ENCODE results near the gene CENPH. TPM values are rescaled to one million over a fixed set of nuclear protein-coding genes. Genes with fewer than 3 reads are reported as not detected.
A peak's percentile ranks its signal among the peaks of the same experiment; 100 is the strongest.
"Not testable (repeated sequence)": the region's sequence is repeated elsewhere in the genome, so short reads cannot be mapped to it uniquely, and the experiment has no call there.

The CENPH gene
- total RNA-seq, 2 donors from 2014 or later, result 47.3 to 49.6 TPM

DNA sequence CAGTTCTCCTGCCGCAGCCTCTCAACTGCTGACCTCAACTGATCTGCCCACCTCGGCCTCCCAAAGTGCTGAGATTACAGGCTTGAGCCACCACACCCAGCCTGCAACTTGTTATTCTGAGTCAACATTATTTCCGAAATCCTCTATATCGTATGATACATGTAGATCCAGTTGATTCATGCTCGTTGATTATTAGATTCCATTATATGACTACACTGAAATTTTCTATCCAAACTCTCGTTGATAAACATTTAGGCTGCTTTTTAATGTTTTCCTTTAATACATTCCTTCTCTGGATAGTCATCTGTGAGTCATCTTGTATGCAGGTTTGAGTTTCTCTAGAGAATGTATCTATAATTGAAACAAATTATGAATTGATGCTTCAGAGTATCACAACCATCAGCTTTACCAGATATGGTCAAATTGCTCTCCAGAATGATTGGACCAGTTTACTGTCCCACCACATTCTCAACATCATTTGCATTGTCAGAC lies 49.4 kb downstream of the CENPH start:
- Mint-ChIP-seq H3K27me3 (ENCODE audit: low read depth) (no peaks in the 10 kb centered on the region), H3K4me1 (ENCODE audit: low read depth) (peaks cover 64% of the 10 kb centered on the region), H3K36me3 (ENCODE audit: insufficient read depth in 2 of 2) (peaks cover 9 to 33% of the 10 kb centered on the region in 2 donors), H3K4me3 (peak overlapping the region in 1 of 2 donors; percentile 26), H3K27ac (no peak overlapping the region), H3K9me3 (no peaks in the 10 kb centered on the region)
- ATAC-seq (replicated peaks in 1 of 2), result no peak
- DNase-seq, result no peak

DNA sequence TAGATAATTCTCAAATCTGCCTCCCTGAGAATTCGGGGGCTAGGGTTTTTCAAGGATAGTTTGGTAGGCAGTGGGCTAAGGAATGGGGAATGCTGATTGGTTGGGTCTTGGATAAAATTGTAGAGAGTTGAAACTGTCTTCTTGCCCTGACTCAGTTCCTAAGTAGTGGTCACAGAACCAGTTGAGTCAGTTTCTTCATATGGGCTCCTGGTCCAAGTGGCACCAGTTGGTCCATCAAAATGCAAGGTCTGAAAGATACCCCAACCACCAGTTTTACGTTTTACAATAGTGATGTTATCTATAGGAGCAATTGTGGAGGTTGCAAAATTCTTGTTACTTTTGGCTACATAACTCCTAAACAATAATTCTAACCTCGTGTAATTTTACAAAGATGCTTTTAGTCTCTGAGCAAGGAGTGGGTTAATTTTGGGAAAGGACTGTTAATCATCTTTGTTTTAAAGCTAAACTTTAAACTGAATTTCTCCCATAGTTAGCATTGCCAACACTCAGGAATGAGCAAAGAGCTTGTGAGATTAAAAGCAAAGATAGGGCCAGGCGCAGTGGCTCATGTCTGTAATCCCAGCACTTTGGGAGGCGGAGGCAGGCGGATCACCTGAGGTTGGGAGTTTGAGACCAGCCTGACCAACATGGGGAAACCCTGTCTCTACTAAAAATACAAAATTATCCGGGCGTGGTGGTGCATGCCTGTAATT lies 53.0 kb downstream of the CENPH start:
- Mint-ChIP-seq H3K27me3 (ENCODE audit: low read depth) (no peaks in the 10 kb centered on the region), H3K9me3 (peaks cover 0 to 1% of the 10 kb centered on the region in 2 donors), H3K36me3 (ENCODE audit: insufficient read depth in 2 of 2) (peaks cover 9 to 43% of the 10 kb centered on the region in 2 donors), H3K4me3 (no peak overlapping the region), H3K4me1 (ENCODE audit: low read depth) (peaks cover 60% of the 10 kb centered on the region), H3K27ac (no peak overlapping the region)
- no peak for ATAC-seq (replicated peaks in 1 of 2)
- DNase-seq, result no peak

DNA sequence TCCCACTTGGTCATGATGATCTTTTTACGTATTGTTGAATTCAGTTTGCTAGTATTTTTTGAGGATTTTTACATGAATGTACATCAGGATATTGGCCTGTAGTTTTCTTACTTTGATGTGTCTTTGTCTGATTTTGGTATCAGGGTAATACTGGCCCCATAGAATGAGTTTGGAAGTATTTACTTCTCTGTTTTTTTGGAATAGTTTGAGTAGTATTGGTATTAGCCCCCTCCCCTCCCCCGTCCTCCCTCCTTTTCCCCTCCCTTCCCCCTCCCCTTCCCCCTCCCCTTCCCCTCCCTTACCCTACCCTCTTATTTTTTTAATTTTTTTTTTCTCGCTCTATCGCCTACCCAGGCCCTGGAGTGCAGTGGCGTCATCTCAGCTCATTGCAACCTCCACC lies 55.6 kb downstream of the CENPH start:
- ATAC-seq (replicated peaks in 1 of 2) (no peak), DNase-seq (no peak)
- Mint-ChIP-seq H3K4me1 (ENCODE audit: low read depth) (peaks cover 38% of the 10 kb centered on the region), H3K9me3 (peaks cover 2 to 3% of the 10 kb centered on the region in 2 donors), H3K4me3 (no peak overlapping the region), H3K36me3 (ENCODE audit: insufficient read depth in 2 of 2) (peaks cover 9 to 42% of the 10 kb centered on the region in 2 donors), H3K27ac (no peak overlapping the region), H3K27me3 (ENCODE audit: low read depth) (no peaks in the 10 kb centered on the region)

DNA sequence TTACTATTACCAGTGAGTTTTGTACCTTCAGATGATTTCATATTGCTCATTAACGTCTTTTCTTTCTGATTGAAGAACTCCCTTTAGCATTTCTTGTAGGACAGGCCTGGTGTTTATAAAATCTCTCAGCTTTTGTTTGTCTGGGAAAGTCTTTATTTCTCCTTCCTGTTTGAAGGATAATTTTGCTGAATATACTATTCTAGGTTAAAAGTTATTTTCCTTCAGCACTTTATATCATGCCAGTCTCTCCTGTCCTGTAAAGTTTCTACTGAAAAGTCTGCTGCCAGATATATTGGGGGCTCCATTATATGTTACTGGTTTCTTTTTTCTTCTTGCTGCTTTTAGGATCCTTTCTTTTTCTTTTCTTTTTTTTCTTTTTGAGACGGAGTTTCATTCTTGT lies 58.6 kb downstream of the CENPH start:
- peaks cover 32% of the 10 kb centered on the region for H3K4me1 Mint-ChIP-seq (ENCODE audit: low read depth)
- H3K9me3 Mint-ChIP-seq, result peaks cover 2 to 3% of the 10 kb centered on the region in 2 donors
- H3K36me3 Mint-ChIP-seq (ENCODE audit: insufficient read depth in 2 of 2), result peaks cover 2 to 30% of the 10 kb centered on the region in 2 donors
- H3K27me3 Mint-ChIP-seq (ENCODE audit: low read depth), result no peaks in the 10 kb centered on the region
- DNase-seq (no peak), ATAC-seq (replicated peaks in 1 of 2) (no peak)
- H3K4me3 Mint-ChIP-seq, result no peak overlapping the region
- H3K27ac Mint-ChIP-seq, result no peak overlapping the region

DNA sequence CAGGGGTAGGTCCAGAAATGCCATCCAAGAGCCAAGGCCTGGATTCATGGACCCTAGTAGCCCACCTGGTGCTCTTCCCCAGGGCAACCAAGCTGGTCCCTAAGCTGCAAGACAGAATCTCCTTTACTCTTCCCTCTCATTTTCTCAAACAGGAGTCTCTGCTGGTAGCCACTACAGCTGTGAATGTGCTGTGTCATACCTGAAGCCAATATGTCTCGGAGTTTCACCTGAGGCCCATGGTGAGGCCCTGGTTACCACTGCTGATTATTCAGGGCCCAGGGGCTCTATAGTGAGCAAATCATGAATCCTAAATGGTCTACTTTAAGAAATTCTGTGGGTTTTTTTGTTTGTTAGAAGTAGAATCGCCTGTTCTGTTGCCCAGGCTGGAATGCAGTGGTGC lies 61.2 kb downstream of the CENPH start:
- H3K4me3 Mint-ChIP-seq, result no peak overlapping the region
- peaks cover 14% of the 10 kb centered on the region for H3K4me1 Mint-ChIP-seq (ENCODE audit: low read depth)
- H3K27ac Mint-ChIP-seq, result no peak overlapping the region
- peaks cover 2 to 3% of the 10 kb centered on the region in 2 donors for H3K9me3 Mint-ChIP-seq
- ATAC-seq (replicated peaks in 1 of 2), result no peak
- peaks cover 2 to 23% of the 10 kb centered on the region in 2 donors for H3K36me3 Mint-ChIP-seq (ENCODE audit: insufficient read depth in 2 of 2)
- no peaks in the 10 kb centered on the region for H3K27me3 Mint-ChIP-seq (ENCODE audit: low read depth)
- DNase-seq, result no peak

DNA sequence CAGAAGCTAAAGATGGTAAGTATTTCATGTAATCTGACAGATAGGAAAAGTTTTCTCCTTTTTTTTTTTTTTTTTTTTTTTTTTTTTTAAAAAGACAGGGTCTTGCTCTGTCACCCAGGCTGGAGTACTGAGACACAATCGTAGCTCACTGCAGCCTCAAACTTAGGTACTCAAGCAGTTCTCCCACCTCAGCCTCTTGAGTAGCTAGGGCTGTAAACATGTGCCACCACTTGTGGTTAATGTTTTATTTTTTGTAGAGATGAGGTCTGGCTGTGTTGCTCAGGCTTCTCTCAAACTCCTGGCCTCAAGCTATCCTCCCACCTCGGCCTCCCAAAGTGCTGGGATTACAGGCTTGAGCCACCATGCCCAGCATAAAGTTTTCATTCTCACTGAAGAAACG lies 63.1 kb downstream of the CENPH start:
- Mint-ChIP-seq H3K36me3 (ENCODE audit: insufficient read depth in 2 of 2) (peaks cover under 1 to 12% of the 10 kb centered on the region in 2 donors), H3K27ac (no peak overlapping the region), H3K27me3 (ENCODE audit: low read depth) (no peaks in the 10 kb centered on the region), H3K4me1 (ENCODE audit: low read depth) (peaks cover 4% of the 10 kb centered on the region), H3K9me3 (peaks cover 1% of the 10 kb centered on the region in 2 donors), H3K4me3 (no peak overlapping the region)
- DNase-seq (no peak), ATAC-seq (replicated peaks in 1 of 2) (no peak)

DNA sequence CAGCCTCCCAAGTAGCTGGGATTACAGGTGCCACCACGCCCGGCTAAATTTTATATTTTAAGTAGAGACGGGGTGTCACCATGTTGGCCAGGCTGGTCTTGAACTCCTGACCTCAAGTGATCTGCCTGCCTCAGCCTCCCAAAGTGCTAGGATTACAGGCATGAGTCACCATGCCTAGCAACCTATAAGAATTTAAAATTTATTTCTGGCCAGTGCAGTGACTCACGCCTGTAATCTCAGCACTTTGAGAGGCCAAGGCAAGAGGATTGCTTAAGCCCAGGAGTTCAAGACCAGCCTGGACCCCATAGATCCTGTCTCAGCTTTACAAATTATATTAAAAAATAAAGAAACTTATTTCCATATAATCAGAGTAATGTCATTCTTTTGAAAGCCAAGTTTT lies 66.6 kb downstream of the CENPH start:
- not testable (repeated sequence) for H3K4me3 Mint-ChIP-seq; DNase-seq; H3K4me1 Mint-ChIP-seq (ENCODE audit: low read depth); H3K9me3 Mint-ChIP-seq; H3K27me3 Mint-ChIP-seq (ENCODE audit: low read depth); H3K27ac Mint-ChIP-seq; H3K36me3 Mint-ChIP-seq (ENCODE audit: insufficient read depth in 2 of 2); ATAC-seq (replicated peaks in 1 of 2)

DNA sequence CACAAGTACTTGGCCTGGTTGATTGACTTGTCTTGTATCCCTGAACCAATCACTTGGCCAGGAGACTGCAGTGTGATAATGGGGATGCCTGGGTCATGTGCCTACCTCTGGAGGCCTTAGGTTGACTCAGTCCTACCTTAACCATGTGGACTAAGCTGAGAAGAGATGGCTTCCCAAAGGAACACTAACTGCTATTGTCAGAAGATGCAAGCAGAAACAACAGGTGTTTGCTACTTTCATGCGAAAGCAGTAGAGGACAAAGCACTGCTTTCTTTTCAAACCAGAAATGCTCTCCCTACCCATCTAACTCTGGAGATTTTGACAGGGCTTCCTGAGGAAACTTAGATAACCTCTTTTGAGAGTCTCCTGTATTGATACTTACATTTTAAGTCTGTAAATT lies 68.2 kb downstream of the CENPH start:
- no peak for DNase-seq
- Mint-ChIP-seq H3K4me1 (ENCODE audit: low read depth) (no peaks in the 10 kb centered on the region), H3K4me3 (no peak overlapping the region), H3K36me3 (ENCODE audit: insufficient read depth in 2 of 2) (peaks cover 3 to 6% of the 10 kb centered on the region in 2 donors), H3K9me3 (no peaks in the 10 kb centered on the region), H3K27me3 (ENCODE audit: low read depth) (no peaks in the 10 kb centered on the region), H3K27ac (no peak overlapping the region)
- ATAC-seq (replicated peaks in 1 of 2), result no peak

Other genes with a start within 250 kb of the CENPH start
- 10 to 100 TPM; 31.7 to 37.0 TPM for gene SLC30A5, start 95.6 kb upstream of the CENPH start, total RNA-seq
- 100 to 1,000 TPM; 117 to 128 TPM for gene CCNB1, start 22.4 kb upstream of the CENPH start, total RNA-seq
- 10 to 100 TPM; 52.2 to 67.3 TPM for gene CDK7, start 45.3 kb downstream of the CENPH start, total RNA-seq
- 10 to 100 TPM; 10.6 to 12.6 TPM for gene CCDC125, start 143.2 kb downstream of the CENPH start, total RNA-seq
- gene AK6, start 179.9 kb downstream of the CENPH start, total RNA-seq, result 10 to 100 TPM; 56.9 to 64.4 TPM
- gene TAF9, start 179.9 kb downstream of the CENPH start, total RNA-seq, result 10 to 100 TPM; 78.4 to 85.1 TPM
- 10 to 100 TPM; 33.2 to 37.4 TPM for gene RAD17, start 180.2 kb downstream of the CENPH start, total RNA-seq
- gene MARVELD2, start 225.5 kb downstream of the CENPH start, total RNA-seq, result under 1 TPM; 0.74 to 0.76 TPM